SIG-M5 (cell line): ENCODE measurements around the gene GALNTL6.
"Not testable (repeated sequence)": the region's sequence is repeated elsewhere in the genome, so short reads cannot be mapped to it uniquely, and the experiment has no call there.

Source experiments
- DNase-seq: peaks from one replicate; lab custom pipeline; 2025; lab: John Stamatoyannopoulos, UW

The GALNTL6 gene

GRCh38 chr4:173018446-173018845 lies 1205.2 kb downstream of the GALNTL6 start:
- no peak for DNase-seq

DNA sequence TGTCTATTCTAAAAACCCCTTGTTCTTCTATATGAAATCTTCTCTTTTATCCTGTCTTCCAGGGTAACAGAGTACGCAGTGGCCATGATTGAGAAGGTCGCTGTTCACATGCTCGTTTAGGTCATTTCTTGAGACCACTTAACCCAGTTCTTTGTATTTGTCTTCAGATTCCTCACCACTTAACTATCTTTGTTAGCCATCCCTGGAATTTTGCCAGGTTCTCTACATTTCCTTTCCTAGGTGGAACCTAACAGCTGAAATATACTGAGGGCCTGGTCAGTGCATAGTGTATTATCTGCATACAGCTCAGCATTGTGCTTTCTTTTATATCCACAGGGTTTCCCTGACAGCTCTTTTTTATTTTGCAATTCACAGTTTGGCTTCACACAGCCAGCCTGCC lies 1206.5 kb downstream of the GALNTL6 start:
- DNase-seq = no peak

GRCh38 chr4:173021746-173022573 lies 1208.8 kb downstream of the GALNTL6 start:
- not testable (repeated sequence) for DNase-seq

GRCh38 chr4:173024203-173024602 lies 1211.0 kb downstream of the GALNTL6 start:
- no peak for DNase-seq

- no peak for DNase-seq
These were observed 1211.9 kb downstream of the GALNTL6 start for GRCh38 chr4:173025131-173025530.

- DNase-seq = no peak
These were observed 1224.0 kb downstream of the GALNTL6 start for GRCh38 chr4:173037242-173037641.

- DNase-seq = no peak
These were observed 1225.1 kb downstream of the GALNTL6 start for GRCh38 chr4:173038192-173038896.

DNA sequence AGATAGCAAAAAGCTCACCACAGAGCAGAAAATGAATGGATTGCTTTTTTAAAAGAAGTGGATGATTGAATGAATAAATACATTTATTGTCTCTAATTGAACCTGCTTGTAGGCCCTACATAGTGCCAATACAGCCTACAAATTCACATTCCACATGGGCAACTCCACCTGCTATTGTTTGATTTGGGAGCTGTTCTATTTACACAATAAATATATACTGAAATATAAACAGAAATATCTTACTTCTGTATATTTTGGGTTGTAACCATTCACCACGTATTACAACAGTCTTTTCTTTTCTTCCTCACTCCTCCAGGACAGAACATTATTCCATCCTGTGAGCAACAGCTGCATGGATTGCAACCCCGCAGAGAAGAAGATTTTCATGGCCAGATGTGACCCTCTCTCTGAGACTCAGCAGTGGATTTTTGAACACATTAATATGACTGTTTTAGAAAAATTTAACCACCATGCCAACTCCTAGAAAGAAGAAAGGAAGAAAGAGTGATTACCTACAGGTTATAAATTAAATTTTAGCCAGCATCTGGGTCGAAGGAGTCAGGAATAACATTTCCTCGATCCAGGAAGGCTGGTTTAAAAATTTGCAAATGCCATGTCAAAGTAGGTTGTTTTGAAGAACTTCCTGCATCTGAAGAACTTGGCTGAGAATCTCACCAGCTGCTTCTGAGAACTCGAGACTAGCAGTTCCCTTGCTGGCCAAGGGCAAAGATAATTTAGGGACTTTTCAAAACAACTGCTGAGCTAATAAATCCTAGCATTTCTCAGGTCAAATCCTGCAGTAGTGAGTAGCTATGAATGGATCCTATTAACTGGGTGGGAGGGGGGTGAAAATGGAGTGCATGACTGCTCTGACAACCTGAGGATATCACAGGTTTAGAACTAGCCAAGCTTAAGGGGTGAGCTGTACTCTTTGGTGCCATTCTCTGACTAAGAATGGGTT lies 1226.7 kb downstream of the GALNTL6 start:
- no peak for DNase-seq

DNA sequence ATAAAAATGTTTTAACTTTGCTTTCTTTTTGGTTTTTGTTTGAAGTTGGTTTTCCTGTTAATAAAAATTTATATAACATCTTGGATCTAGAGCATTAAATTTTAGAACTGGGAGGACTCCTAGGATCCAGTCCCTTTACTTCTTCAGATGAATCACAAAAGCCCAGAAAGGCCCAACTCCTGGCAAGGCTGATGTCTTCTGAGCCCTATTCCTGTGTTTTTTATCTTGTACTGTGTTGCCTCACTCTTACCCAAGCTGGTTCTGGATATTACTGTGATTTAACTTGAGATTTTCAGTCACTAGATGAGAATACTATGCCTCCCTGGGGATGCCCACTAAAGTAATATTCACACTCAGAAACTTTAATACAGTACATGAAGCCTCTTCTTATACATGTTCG lies 1228.3 kb downstream of the GALNTL6 start:
- no peak for DNase-seq

DNA sequence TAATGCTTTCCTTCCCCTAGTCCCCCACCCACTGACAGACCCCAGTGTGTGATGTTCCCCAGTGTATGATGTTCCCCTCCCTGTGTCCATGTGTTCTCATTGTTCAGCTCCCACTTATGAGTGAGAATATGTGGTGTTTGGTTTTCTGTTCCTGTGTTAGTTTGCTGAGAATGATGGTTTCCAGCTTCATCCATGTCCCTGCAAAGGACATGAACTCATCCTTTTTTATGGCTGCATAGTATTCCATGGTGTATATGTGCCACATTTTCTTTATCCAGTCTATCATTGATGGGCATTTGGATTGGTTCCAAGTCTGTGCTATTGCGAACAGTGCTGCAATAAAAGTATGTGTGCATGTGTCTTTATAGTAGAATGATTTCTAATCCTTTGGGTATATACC lies 1228.9 kb downstream of the GALNTL6 start:
- not testable (repeated sequence) for DNase-seq

DNA sequence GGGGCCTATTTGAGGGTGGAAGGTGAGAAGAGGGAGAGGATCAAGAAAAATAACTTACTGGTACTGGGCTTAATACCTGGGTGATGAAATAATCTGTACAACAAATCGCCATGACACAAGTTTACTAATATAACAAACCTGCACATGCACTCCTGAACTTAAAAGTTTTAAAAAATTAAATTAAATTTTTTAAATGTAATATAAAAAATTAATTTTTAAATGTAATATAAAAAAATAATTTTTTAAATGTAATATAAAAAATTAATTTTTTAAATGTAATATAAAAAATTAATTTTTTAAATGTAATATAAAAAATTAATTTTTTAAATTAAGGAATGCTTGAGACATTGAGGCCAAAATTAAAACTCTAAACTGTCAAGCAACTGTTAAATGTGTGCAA lies 1231.1 kb downstream of the GALNTL6 start:
- DNase-seq = no peak

DNA sequence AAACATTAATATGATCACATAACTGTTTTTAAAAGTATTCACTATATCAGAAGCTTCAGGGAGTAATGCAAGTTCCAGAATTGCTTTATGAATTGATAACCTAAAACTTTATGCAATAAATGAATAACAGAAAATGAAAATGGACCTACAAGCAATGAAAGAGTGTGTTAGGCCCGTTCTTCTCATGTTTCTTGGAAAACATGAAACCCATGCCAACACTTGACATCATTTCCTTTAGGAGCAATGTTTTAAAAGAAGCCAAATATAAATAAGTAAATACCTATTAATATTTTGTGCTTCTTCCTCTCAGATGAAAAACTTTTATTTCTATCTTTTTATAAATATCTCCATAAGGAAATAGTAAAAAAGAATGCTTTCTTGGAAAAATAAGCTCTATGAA lies 1232.4 kb downstream of the GALNTL6 start:
- DNase-seq = no peak

DNA sequence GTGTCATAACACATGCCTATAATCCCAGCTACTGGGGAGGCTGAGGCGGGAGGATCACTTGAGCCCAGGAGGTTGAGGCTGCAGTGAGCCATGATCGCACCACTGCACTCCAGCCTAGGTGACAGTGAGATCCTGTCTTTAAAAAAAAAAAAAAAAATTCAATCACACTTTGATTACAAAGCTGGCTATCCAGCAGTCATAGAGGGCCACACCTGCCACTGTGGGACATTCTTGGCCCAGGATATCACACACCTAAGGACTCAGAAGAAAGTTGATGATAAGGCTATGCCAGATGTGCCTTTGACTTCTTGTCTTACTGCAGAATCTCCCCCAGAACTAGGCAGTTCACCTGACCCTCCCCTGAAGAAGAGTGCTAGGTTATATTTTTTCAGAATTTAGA lies 1232.9 kb downstream of the GALNTL6 start:
- DNase-seq = no peak

DNA sequence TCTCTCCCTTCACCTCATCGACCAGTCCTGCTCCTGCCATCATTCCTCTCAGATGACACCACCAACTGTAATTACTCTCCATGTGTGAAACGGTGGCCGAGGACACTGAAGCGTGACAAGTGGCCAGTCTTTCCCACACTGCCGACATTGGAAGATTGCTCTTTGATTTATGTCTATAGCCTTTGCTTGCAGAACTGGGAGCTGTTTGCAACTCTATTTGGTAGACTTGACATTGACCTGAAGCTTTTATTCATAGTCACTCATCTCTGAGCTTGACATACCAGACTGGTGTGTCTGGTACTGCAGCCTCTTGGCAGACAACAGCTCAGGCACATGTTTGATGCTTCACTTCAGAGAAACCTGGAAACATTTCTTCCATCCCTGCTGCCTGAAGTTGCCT lies 1233.6 kb downstream of the GALNTL6 start:
- no peak for DNase-seq

DNA sequence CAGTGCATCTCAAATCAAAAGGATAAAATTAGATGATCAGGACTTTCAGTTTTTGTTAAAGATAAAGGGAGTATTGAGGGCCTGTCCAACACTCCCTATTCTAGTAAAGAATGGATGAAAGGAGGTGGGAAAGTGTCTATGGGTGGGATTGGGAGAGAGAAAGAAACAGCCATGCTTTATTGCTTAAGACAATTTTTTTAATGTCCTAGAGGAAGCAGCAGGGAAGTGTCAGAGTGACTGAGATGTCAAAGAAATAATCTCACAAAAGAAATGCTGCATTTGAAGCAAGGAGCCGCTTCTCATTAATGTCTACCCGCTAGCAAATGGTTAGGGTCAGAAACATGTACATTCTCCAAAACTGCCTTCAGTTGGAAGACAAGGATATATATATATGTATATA lies 1238.0 kb downstream of the GALNTL6 start:
- no peak for DNase-seq

GRCh38 chr4:173051716-173052115 lies 1238.5 kb downstream of the GALNTL6 start:
- no peak for DNase-seq

- DNase-seq = no peak
These were observed 1239.2 kb downstream of the GALNTL6 start for GRCh38 chr4:173052439-173052838.

- DNase-seq = no peak
These were observed 1243.1 kb downstream of the GALNTL6 start for GRCh38 chr4:173056271-173056670.

DNA sequence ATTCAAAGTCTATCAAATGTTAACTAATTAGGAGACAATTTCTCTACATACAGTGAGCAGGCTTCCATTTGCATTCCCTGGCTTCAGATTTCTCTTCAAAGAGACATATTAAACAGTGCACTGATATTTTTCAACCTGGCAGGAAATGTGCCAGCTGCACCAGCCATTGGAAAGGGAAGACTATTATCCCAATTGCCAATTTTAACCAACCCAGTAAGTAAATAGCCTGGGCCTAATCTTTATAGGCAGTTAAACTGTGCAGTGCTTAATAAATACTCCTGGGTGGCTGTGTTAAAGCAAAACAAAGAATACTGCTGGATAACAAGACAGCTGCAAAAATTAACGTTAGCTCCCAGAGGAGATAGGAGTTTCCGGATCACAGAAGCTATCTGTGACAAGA lies 1243.5 kb downstream of the GALNTL6 start:
- no peak for DNase-seq

GRCh38 chr4:173057442-173057841 lies 1244.2 kb downstream of the GALNTL6 start:
- DNase-seq = no peak

GRCh38 chr4:173057901-173058300 lies 1244.7 kb downstream of the GALNTL6 start:
- DNase-seq = no peak

DNA sequence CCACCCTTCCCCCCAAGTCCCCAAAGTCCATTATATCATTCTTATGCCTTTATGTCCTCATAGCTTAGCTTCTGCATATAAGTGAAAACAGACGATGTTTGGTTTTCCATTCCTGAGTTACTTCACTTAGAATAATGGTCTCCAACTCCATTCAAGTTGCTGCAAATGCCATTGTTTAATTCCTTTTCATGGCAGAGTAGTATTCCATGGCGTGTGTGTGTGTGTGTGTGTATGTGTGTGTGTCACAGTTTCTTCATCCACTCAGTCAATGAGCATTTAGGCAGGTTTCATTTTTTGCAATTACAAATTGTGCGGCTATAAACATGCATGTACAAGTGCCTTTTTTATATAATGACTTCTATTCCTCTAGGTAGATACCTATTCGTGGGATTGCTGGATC lies 1248.0 kb downstream of the GALNTL6 start:
- DNase-seq = no peak
